GM19324 (cell line): Measurements from ENCODE around the gene LOX.
"Not testable (repeated sequence)": the region's sequence is repeated elsewhere in the genome, so short reads cannot be mapped to it uniquely, and the experiment has no call there.

ENCODE experiments used
- ATAC-seq: cut with Tn5 transposase; IDR thresholded peaks from one replicate; pipeline ENCODE4 v1.9.1; 2021; ENCODE audit warnings: mild to moderate bottlenecking, moderate library complexity; ENCODE audit not compliant: unreplicated experiment, low FRiP score

LOX gene

DNA sequence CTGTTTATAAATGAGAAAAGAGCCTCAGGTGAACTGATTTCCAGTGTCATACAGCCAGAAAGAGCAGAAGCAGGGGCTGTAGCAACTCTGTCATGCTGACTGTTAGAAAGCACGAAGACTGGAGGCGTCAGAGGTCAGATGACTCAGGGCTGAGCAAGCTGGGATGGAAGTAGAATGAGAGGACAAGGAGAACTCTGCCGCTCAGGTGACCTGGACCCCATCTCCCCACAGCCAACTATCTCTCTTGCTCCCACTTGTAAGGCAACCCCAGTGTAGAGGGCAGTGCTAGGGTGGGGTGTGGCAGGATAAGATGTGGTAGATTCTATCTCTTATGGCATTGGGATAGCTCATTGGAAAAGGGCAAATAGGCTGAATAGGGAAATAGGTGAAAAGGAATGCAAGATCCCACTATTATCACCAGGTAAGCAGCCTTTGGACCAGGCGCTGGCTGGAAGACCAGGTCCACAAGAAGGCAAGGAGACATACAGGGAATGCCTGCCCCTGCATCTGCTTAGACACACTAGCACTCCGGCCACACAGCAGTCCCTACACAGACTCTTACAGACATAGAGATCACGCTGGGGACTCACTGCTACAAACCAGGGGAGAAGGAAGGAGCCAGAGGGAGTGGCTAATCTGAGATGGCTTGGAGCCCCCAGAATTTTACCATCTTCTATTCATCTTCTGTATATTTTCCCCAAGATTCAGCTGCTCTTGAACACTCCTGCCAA lies 21.2 kb upstream of the LOX start:
- ATAC-seq, result no peak

DNA sequence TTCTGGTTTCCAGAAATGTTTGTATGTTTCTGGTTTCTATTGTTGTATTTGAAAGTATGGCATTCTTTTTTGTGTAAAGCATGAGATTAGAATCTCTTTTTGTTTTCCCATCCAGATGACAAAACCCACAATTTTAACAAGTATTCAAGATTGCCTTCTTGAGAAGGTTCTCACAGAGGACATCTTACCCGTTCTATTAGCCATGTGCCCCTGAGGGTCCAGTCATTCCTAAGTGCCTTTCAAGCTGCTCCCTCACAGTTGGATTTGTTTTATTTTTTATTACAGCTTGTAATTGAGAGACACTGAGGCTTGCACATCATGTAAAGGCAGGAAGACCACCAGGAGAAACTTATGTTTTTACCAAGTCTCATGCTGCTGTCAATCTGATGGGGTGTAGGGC lies 19.3 kb upstream of the LOX start:
- no peak for ATAC-seq

DNA sequence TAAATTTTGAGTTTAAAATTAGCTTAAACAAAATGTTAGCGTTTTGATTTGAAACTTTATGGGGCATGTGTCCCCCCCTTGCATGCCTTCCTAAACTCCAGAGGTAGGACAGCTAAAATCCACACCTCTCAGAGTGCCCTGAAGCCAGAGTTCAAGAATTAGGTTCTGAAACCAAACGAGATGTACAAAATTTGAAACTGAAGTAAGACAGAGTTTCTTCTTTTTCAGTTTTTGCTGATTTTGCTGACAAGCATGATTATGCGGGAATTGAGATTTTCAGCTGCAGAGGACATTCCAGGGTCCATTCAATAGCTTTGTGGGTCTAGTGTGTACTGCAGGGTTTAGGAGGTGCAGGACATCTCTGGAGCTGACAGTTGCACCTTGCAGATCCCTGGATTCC lies 17.1 kb upstream of the LOX start:
- no peak for ATAC-seq

DNA sequence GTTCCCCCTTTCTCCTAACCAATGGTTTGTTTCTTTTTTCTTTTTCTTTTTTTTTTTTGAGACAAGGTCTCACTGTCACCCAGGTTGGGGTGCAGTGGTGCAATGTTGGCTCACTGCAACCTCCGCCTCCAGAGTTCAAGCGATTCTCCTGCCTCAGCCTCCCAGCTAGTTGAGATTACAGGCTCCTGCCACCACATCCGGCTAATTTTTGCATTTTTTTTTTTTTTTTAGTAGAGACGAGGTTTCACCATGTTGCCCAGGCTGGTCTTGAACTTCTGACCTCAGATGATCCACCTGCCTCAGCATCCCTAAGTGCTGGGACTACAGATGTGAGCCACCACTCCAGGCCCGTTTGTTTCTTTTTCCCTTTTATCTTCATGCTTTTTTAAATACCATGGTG lies 16.2 kb upstream of the LOX start:
- not testable (repeated sequence) for ATAC-seq

GRCh38 chr5:122093415-122094180 lies 15.5 kb upstream of the LOX start:
- ATAC-seq, result no peak

GRCh38 chr5:122091936-122092600 lies 14.0 kb upstream of the LOX start:
- ATAC-seq, result no peak

DNA sequence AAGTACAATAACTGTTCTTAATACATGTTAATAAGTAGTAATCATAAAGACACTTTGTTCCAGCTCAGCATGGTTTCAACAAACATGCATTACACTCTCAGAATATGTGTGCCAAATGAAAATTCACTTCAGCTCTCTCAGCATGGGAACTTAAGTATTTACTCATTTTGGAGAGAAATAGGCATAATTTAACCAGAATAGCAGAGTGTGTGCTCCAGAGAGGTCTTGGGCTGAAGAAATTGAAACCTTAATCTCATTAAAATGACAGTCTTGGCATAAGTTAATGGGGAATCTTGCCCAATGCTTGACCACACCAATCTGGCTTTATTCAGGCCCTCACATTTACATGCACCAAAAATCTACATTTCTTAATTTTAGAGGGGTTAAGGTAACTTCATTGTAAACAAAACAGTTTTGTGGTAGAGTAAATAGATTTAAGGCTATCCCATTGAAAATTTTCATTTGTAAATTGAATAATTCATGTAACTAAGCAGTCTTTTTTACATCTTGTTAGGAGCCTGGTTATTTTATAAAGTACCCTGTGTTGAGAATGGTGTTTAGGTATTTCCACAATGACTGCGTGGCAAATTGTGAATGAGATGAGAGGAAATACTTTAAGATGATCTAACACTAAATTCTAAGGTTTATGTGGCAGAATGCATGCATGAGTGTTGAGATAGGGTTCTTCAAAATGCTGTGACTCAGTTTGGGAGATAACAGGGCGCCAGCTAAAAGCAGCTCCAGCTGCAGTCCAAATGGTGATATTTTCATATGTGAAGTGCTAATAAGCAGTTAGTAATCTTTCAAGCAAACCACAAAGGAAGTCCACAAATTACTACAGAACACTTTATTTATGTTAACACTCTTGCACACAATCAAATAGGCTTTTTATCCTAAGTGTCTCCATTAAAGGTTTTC lies 11.3 kb upstream of the LOX start:
- no peak for ATAC-seq

DNA sequence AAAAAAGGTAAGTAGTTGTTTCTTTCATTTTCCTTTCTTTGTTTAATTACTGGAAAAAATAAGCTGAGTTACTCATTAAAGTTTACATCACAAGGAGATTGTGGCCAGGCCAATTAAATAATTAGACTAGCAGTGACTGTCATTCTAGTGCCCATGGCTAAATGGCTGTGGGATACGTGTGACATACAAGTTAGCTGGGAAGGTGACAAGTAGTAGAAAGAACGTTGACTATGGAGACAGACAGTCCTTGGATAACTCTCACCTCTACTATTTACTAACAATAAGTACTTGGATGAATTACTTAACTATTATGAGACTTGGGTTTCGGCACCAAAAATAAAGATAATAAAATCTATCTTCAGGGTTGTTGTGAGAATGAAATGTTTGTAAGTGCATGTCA lies 7.0 kb upstream of the LOX start:
- no peak for ATAC-seq

DNA sequence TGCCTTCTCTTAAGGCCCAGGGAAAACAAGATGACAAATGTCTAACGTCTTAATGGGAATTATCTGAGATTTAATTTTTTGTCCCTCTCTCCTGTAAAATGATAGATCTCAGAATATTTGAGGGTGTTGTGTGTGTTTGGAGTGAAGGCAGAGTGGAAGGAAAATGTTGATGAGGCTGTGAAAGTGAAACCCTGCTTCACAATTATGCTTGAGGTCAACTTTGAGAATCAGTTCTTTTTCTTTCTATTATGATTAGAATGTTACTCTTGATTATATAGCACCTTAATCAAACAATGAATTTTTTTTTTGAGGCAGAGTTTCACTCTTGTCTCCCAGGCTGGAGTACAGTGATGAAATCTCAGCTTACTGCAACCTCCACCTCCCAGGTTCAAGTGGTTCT lies 5.5 kb upstream of the LOX start:
- peak; percentile 70 for ATAC-seq

DNA sequence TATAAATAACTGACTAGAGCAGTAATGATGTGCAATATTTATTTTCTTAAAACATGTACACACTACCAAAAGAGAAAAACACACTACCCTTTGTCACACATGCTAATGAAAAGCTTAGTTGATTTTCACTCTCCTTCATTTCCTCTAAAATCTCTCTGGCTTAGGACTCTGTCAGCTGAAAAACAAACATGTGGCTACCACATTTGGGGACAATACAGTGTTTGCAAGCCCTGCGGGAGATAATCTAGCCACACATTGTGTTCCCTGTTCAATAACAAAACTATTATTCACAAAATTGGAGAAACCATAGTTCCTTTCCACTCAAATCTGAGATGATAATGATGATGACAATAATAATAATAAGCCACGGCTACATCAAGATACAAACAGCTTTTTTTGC lies 3.5 kb upstream of the LOX start:
- ATAC-seq, result no peak

GRCh38 chr5:122077366-122078115 lies 518 bp downstream of the LOX start:
- ATAC-seq, result no peak

DNA sequence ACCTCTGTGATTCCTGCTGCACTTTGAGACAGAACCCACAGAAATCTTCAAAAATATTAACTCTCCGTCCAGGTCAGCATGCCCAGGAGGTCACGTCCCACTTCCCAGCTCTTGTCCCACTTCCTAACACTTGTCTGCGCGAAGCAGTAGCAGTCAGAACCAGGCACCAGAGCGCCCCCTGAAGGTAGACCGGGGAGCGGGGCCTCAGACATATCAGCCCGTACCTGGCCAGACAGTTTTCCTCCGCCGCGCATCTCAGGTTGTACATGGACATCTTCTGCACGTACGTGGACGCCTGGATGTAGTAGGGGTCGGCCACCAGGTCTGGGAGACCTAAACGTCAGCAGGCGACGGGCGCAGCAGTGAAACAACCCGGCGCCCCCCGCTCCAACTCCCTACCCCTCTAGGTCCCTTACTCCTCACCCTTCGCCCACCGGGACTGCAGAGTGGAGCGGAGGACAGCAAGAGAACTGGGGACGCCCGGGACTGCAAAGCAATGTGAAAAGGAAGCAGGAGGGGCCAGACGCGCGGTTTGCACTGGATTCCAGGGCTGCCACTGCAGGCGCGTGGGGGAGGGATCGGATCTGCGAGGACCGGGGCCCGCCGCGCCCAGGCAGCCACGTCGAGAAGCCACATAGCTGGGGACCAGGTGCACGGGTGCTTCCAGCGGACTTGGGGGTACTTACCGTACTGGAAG lies 1.2 kb downstream of the LOX start:
- ATAC-seq, result no peak

DNA sequence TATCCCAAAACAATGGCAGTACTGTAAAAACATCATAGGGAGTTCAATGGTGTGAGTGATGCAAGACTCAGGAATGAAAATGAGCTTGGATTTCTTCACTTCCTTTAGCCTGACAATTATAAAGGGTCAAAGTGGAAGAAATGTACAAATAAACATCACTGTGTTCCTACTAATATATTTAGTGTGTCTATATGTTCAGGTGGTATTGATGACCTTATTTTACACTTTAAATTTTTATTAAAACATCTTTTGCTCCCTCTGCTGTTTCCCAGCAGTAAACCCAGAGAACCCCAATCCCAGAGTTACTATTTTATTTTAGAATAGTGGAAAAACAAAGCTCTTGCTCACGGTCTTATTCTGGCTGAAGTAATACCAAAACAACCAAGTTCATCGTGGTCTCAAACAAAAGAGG lies 2.0 kb downstream of the LOX start:
- ATAC-seq, result no peak

- peak; percentile 75 for ATAC-seq
These were observed 4.2 kb downstream of the LOX start for GRCh38 chr5:122073864-122074263.

DNA sequence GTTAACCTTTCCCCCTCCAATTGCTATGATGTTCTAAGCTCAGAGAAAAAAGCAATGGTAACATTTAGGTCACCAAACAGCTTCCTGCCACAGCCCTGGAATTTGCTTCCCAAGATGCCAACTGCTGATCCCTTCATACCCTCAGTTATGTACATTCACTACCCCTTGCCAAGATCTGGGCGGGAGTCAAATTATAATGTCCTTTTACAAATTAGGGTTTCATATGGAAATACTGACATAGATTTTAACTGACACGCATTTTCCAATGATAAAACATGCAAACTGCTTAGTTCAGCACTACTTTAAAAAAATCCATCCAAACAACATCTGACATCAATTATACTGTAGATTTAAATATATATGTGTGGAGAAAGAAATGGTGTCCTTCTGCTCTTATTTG lies 5.0 kb downstream of the LOX start:
- no peak for ATAC-seq

DNA sequence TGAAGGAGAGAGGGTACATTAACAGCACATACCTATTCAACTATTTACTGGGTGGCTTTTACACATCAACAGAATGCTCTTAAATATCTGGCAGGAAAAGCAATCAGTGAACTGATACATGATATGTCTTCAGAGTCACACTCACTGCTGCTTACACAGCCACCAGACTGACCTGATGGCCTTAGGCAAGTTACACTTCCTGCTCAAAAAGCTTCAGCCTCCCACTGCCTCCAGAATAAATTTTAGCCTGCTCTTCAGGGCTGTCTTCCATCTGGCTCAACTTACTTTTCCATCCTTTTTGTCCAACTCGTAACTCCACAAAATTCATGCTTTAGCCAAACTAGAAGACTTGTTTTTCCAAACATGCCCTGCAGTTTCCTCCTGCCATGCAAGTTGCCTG lies 10.7 kb downstream of the LOX start:
- no peak for ATAC-seq

DNA sequence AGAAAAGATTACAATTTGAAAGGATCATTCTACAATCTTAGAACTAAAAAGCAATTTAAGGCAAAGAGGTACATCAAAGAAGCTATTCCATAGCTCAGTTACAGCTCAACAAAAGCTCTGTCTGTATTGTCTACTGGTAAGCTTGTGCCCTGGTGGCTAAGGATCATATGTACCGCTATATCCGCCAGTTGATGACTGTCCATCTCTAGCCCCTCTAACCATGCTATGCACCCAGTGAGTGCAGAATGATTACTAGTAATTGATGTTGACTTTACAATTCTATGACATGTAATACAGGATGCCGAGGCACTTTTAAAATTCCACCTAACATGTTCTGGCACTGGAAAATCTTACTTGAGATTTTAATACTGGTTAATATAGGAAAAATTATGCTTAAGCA lies 13.1 kb downstream of the LOX start:
- no peak for ATAC-seq

GRCh38 chr5:122063836-122064235 lies 14.2 kb downstream of the LOX start:
- ATAC-seq, result no peak

GRCh38 chr5:122062205-122062604 lies 15.9 kb downstream of the LOX start:
- ATAC-seq, result no peak
